H1 (cell line): ENCODE data around the gene CX3CR1. TPM values are rescaled to one million over a fixed set of nuclear protein-coding genes. Genes with fewer than 3 reads are reported as not detected.

Experiments
- CTCF ChIA-PET: fragments of 300-600 bp; sonication (Branson Sonifier 250); formaldehyde crosslinking; loops from one replicate; lab custom pipeline; 2021; ENCODE audit not compliant: partially characterized antibody; lab: Charles Lee
- POLR2A ChIA-PET: fragments of 300-600 bp; sonication (Branson Sonifier 250); formaldehyde crosslinking; loops from one replicate; lab custom pipeline; 2021; ENCODE audit warnings: inconsistent platforms; ENCODE audit not compliant: partially characterized antibody; lab: Charles Lee
- DNase-seq, 2 experiments: peaks; one replicate each; pipeline versions ENCODE4 v3.0.0 to v3.0.0-alpha.2; 2010 to 2022; ENCODE audit warnings: low spot score in 2 of 2, low read depth in 1 of 2, mixed read lengths in 1 of 2
- FAIRE-seq: peaks from 2 replicates; lab custom pipeline; 2011; peaks lifted over from hg19 to GRCh38; lab: Jason Lieb, UNC
- H2AFZ ChIP-seq: 2 replicates; pipeline ENCODE4 v1.8.1; 2012; ENCODE audit warnings: low read length, inconsistent platforms
- H2AK5ac ChIP-seq: 2 replicates; pipeline ENCODE4 v1.6.1; 2013; ENCODE audit warnings: low read depth, low read length
- H2BK120ac ChIP-seq: replicated peaks from 2 replicates; pipeline ENCODE3; 2013; ENCODE audit warnings: low read depth, low read length, inconsistent platforms
- H2BK12ac ChIP-seq: 2 replicates; pipeline ENCODE4 v1.6.1; 2013; ENCODE audit warnings: low read depth, low read length
- H2BK15ac ChIP-seq: 2 replicates; pipeline ENCODE4 v1.6.1; 2013; ENCODE audit warnings: low read length
- H2BK20ac ChIP-seq: 2 replicates; pipeline ENCODE4 v1.6.1; 2013; ENCODE audit warnings: low read length
- H2BK5ac ChIP-seq: 2 replicates; pipeline ENCODE4 v1.6.1; 2013; ENCODE audit warnings: low read depth, low read length
- H3K14ac ChIP-seq: 2 replicates; pipeline ENCODE4 v1.6.1; 2013; ENCODE audit warnings: inconsistent platforms; ENCODE audit not compliant: insufficient read length
- H3K18ac ChIP-seq: 2 replicates; pipeline ENCODE4 v1.6.1; 2013; ENCODE audit warnings: low read length; ENCODE audit errors: extremely low read depth
- H3K23ac ChIP-seq: 2 replicates; pipeline ENCODE4 v1.6.1; 2013; ENCODE audit warnings: inconsistent platforms; ENCODE audit not compliant: insufficient read length
- H3K23me2 ChIP-seq: 2 replicates; pipeline ENCODE4 v1.6.1; 2013; ENCODE audit warnings: low read depth, low read length
- H3K27ac ChIP-seq: 2 replicates; pipeline ENCODE4 v1.6.1; 2011; ENCODE audit warnings: low read depth, low read length, inconsistent platforms
- H3K27me3 ChIP-seq, 4 experiments: replicated peaks in 1 of 4; 1 replicate in 1 of 4; 2 replicates in 3 of 4; pipeline versions ENCODE4 v1.6.1 to v1.8.1; 2011 to 2013; ENCODE audit warnings: low read length in 3 of 4, mild to moderate bottlenecking in 3 of 4, inconsistent platforms in 2 of 4, mixed read lengths in 2 of 4, moderate library complexity in 1 of 4; ENCODE audit not compliant: control insufficient read depth in 3 of 4, insufficient read depth in 3 of 4; ENCODE audit errors: extremely low read depth in 1 of 4
- H3K36me3 ChIP-seq, 4 experiments: 2 replicates each; pipeline versions ENCODE4 v1.6.1 to v1.8.1; 2011 to 2013; ENCODE audit warnings: mild to moderate bottlenecking in 4 of 4, low read length in 3 of 4, moderate library complexity in 2 of 4, control low read depth in 1 of 4, inconsistent platforms in 1 of 4; ENCODE audit not compliant: insufficient read depth in 4 of 4, control insufficient read depth in 2 of 4
- H3K4ac ChIP-seq: replicated peaks from 2 replicates; pipeline ENCODE3; 2013; ENCODE audit warnings: low read length, low read depth, mixed read lengths, inconsistent platforms; ENCODE audit not compliant: insufficient read length
- H3K4me1 ChIP-seq, 4 experiments: replicated peaks in 1 of 4; 1 replicate in 1 of 4; 2 replicates in 3 of 4; pipeline versions ENCODE4 v1.6.1 to v1.8.1; 2011 to 2013; ENCODE audit warnings: low read length in 3 of 4, inconsistent platforms in 2 of 4, mixed read lengths in 1 of 4; ENCODE audit not compliant: insufficient read depth in 4 of 4, control insufficient read depth in 3 of 4
- H3K4me2 ChIP-seq, 2 experiments: 2 replicates each; pipeline versions ENCODE4 v1.6.1 to v1.8.1; 2011 to 2013; ENCODE audit warnings: low read depth in 2 of 2, low read length in 2 of 2, control low read depth in 1 of 2, inconsistent platforms in 1 of 2, mild to moderate bottlenecking in 1 of 2; ENCODE audit not compliant: insufficient read depth in 1 of 2
- H3K4me3 ChIP-seq, 4 experiments: fragments of 200-600, 300-600 bp in 1 of 4; sonication (generic), shearing (Covaris generic), sonication (Bioruptor Twin) in 1 of 4; 2 replicates each; pipeline versions ENCODE4 v1.5.1 to v1.8.1; 2011 to 2016; ENCODE audit warnings: low read length in 4 of 4, low read depth in 3 of 4, control low read depth in 2 of 4, inconsistent platforms in 2 of 4, mild to moderate bottlenecking in 2 of 4, mixed read lengths in 1 of 4, moderate library complexity in 1 of 4; ENCODE audit not compliant: insufficient read depth in 2 of 4; ENCODE audit errors: extremely low read depth in 1 of 4
- H3K56ac ChIP-seq: replicated peaks from 2 replicates; pipeline ENCODE3; 2013; ENCODE audit warnings: low read depth, mild to moderate bottlenecking, mixed read lengths, low read length, inconsistent platforms; ENCODE audit not compliant: insufficient read length
- H3K79me1 ChIP-seq: 2 replicates; pipeline ENCODE4 v1.6.1; 2013; ENCODE audit warnings: low read depth, low read length, control low read depth
- H3K79me2 ChIP-seq, 2 experiments: 2 replicates each; pipeline versions ENCODE4 v1.6.1 to v1.8.1; 2012 to 2013; ENCODE audit warnings: low read length in 2 of 2, mild to moderate bottlenecking in 2 of 2, inconsistent platforms in 1 of 2; ENCODE audit not compliant: insufficient read depth in 2 of 2, control insufficient read depth in 1 of 2
- H3K9ac ChIP-seq, 4 experiments: replicated peaks in 1 of 4; 1 replicate in 1 of 4; 2 replicates in 3 of 4; pipeline versions ENCODE4 v1.6.1 to v1.8.1; 2011 to 2013; ENCODE audit warnings: low read depth in 3 of 4, low read length in 3 of 4, control low read depth in 2 of 4, mild to moderate bottlenecking in 2 of 4, moderate library complexity in 2 of 4, inconsistent platforms in 1 of 4; ENCODE audit errors: extremely low read depth in 1 of 4
- H3K9me3 ChIP-seq, 2 experiments: 2 replicates each; pipeline versions ENCODE4 v1.6.1 to v1.8.1; 2012 to 2013; ENCODE audit warnings: mild to moderate bottlenecking in 2 of 2, moderate library complexity in 2 of 2, control low read depth in 1 of 2, inconsistent platforms in 1 of 2, low read depth in 1 of 2, low read length in 1 of 2, mixed read lengths in 1 of 2; ENCODE audit not compliant: insufficient read depth in 2 of 2
- H4K20me1 ChIP-seq, 2 experiments: replicated peaks in 1 of 2; 2 replicates each; pipeline versions ENCODE3 to v1.8.1; 2011 to 2013; ENCODE audit warnings: inconsistent platforms in 2 of 2, low read length in 2 of 2, mild to moderate bottlenecking in 1 of 2; ENCODE audit not compliant: insufficient read depth in 2 of 2, control insufficient read depth in 1 of 2
- H4K5ac ChIP-seq: 2 replicates; pipeline ENCODE4 v1.6.1; 2013; ENCODE audit warnings: low read length, low read depth, mixed read lengths, inconsistent platforms; ENCODE audit not compliant: insufficient read length
- H4K8ac ChIP-seq: 2 replicates; pipeline ENCODE4 v1.8.0; 2013; ENCODE audit warnings: mild to moderate bottlenecking, moderate library complexity, low read length, inconsistent platforms; ENCODE audit not compliant: insufficient read depth; ENCODE audit errors: extremely low read depth
- H4K91ac ChIP-seq: replicated peaks from 2 replicates; pipeline ENCODE3; 2013; ENCODE audit warnings: low read length, mixed read lengths, inconsistent platforms; ENCODE audit not compliant: insufficient read length
- CBX8 ChIP-seq: fragments of 300-800, 300-1000 bp; sonication (generic); IDR thresholded peaks from 2 replicates; pipeline ENCODE4 v1.7.1; 2016; ENCODE audit warnings: low read depth, low read length, borderline replicate concordance
- CHD2 ChIP-seq: IDR thresholded peaks from 2 replicates; pipeline ENCODE4 v1.6.1; 2012; ENCODE audit warnings: low read length, improper control_type of control experiment
- FOSL1 ChIP-seq: IDR thresholded peaks from 2 replicates; pipeline ENCODE4 v1.6.1; 2011; ENCODE audit warnings: mild to moderate bottlenecking, low read depth, low read length, moderate library complexity; ENCODE audit not compliant: insufficient read depth
- POU5F1 ChIP-seq: IDR thresholded peaks from 2 replicates; pipeline ENCODE4 v1.6.1; 2011; ENCODE audit warnings: low read depth, mild to moderate bottlenecking, low read length, moderate library complexity
- TEAD4 ChIP-seq: IDR thresholded peaks from 2 replicates; pipeline ENCODE4 v1.6.1; 2012; ENCODE audit warnings: low read depth, low read length, inconsistent platforms, mixed read lengths
- WGBS, 2 experiments: shearing (Covaris generic) in 1 of 2; methylation state at CpG; one replicate each; pipeline versions ENCODE4 v1.1.6 to v1.1.7; 2013 to 2015; ENCODE audit warnings: low lambda C conversion rate in 2 of 2, mixed read lengths in 2 of 2, inconsistent platforms in 1 of 2, low coverage in 1 of 2, missing lambda C conversion rate in 1 of 2; ENCODE audit not compliant: insufficient replicate concordance in 2 of 2, insufficient coverage in 1 of 2, insufficient read length in 1 of 2; ENCODE audit errors: extremely low coverage in 1 of 2, missing lambda C conversion rate in 1 of 2; 5-methylcytosine and 5-hydroxymethylcytosine counted together
- polyA plus RNA-seq, 7 experiments: library from polyadenylated mRNA; depleted of rRNA in 3 of 7; stranded (reverse) in 5 of 7; unstranded in 2 of 7; fragments of >200 nt in 5 of 7; fragments of 200-250 nt in 2 of 7; gene quantifications; 1 replicate in 5 of 7; 2 replicates in 1 of 7; 4 replicates in 1 of 7; pipeline versions ENCODE4 v1.2.1 to v1.2.3, GENCODE V29; 2011 to 2013; ENCODE audit warnings: missing spikeins in 2 of 7, mixed read lengths in 2 of 7
- total RNA-seq: library from RNA; stranded (reverse); fragmentation: NEBNext Ultra II Directional; extraction: Animal tissue kit (Norgen Biotek cat#: 25700); gene quantifications from 2 replicates; pipeline ENCODE4 v1.2.1, GENCODE V29; 2021
- TF ChIP-seq, protein P1 (sequence below): IDR thresholded peaks from 2 replicates; pipeline ENCODE4 v1.6.1; 2012; ENCODE audit warnings: inconsistent platforms

CX3CR1 gene
- total and polyA plus RNA-seq, 2 of the 8 experiments (the other 6 are each of a cell fraction or from before 2014, with no cell fraction given): 0.08 TPM; not detected in 1

DNA sequence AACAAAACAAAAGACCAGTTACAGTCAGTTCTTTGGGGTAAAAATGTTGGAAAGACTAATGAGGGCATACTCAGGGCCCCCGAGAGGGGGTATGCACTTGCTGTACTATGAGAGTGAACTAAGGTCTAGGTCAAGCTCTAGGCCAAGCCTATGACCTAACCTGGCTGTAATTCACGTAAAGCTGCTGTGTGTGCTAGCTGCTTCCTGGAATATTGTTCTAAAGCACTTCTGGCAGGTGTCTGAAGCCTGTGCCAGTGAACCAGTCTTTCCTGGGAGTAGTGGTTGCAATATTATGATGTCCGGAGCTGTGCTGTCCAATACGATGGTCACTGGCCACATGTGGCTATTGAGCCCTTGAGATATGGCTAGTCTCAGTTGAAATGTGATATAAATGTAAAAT is 13.1 kb upstream of the CX3CR1 start:
- no peaks in the 10 kb centered on the region for H3K36me3 ChIP-seq
- H2BK5ac ChIP-seq: no peak overlapping the region
- H3K79me1 ChIP-seq: no peaks in the 10 kb centered on the region
- no peak overlapping the region for H2BK12ac ChIP-seq
- H3K4me2 ChIP-seq: no peak overlapping the region
- H3K79me2 ChIP-seq: no peaks in the 10 kb centered on the region
- no peak overlapping the region for H4K5ac ChIP-seq
- no peaks in the 10 kb centered on the region; a peak in 1 of 7 replicates for H3K27me3 ChIP-seq
- no peak overlapping the region for H2BK15ac ChIP-seq
- CTCF ChIA-PET: interaction anchor here (0.6 to 30.1 kb wide), 24 partner anchors 11 to 206 kb away, joined by 3 to 767 read pairs (median 10); partner anchors contain the start of genes CX3CR1, GORASP1, TTC21A and XIRP1
- H2BK20ac ChIP-seq: no peak overlapping the region
- WGBS, 2 experiments: 85% methylated on average over 4 of the region's 4 CpGs; no CpG with 5 or more reads in 1 of the 2 experiments
- no peak overlapping the region for H3K23ac ChIP-seq
- H4K91ac ChIP-seq: no peak overlapping the region
- no peaks in the 10 kb centered on the region for H3K23me2 ChIP-seq
- no peak overlapping the region for H3K4me3 ChIP-seq
- H4K8ac ChIP-seq: no peak overlapping the region
- H2BK120ac ChIP-seq: no peak overlapping the region
- H3K9ac ChIP-seq: no peak overlapping the region
- H3K14ac ChIP-seq: no peak overlapping the region
- FAIRE-seq (no peak), DNase-seq (no peak)
- H3K9me3 ChIP-seq: no peaks in the 10 kb centered on the region; a peak in 1 of 4 replicates
- H4K20me1 ChIP-seq: no peaks in the 10 kb centered on the region
- H3K4ac ChIP-seq: no peak overlapping the region
- POLR2A ChIA-PET: interaction anchor here (1.7 kb wide), 1 partner anchor 120 kb away, joined by 6 read pairs; no protein-coding TSS in a partner anchor
- no peak overlapping the region for H2AFZ ChIP-seq
- H2AK5ac ChIP-seq: no peak overlapping the region
- H3K56ac ChIP-seq: no peak overlapping the region
- H3K18ac ChIP-seq: no peak overlapping the region
- H3K27ac ChIP-seq: no peak overlapping the region
- H3K4me1 ChIP-seq: no peaks in the 10 kb centered on the region; a peak in 2 of 7 replicates
- TF ChIP-seq CHD2: no peak
- no peak for TF ChIP-seq FOSL1
- no peak for TF ChIP-seq TEAD4
- no peak for TF ChIP-seq CBX8
- no peak for TF ChIP-seq POU5F1
- TF ChIP-seq, protein P1, sequence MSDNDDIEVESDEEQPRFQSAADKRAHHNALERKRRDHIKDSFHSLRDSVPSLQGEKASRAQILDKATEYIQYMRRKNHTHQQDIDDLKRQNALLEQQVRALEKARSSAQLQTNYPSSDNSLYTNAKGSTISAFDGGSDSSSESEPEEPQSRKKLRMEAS: no peak
